Amniotic epithelial cell (primary cell): ENCODE results near the gene PCDHB15.
"Not testable (repeated sequence)": the region's sequence is repeated elsewhere in the genome, so short reads cannot be mapped to it uniquely, and the experiment has no call there.

Experiments used
- DNase-seq: peaks from one replicate; pipeline ENCODE4 v3.0.0-alpha.2; 2010; ENCODE audit warnings: low read depth

PCDHB15 gene

DNA sequence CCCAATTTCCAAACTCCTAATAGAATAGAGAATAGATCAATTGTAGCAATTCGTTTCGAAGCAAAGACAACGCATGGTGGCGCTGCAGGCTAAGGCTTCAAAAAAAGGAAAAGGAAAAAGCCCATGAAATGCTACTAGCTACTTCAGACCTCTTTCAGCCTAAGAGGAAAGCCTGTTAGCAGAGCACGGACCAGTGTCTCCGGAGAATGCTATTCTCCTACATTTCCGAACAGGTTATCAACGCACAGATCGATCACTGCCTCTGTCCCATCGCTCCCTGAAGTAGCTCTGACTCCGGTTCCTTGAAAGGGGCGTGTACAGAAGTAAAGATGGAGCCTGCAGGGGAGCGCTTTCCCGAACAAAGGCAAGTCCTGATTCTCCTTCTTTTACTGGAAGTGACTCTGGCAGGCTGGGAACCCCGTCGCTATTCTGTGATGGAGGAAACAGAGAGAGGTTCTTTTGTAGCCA lies at the start of gene PCDHB15:
Gene PCDHB15, plus strand, starts transcription at position 146 of the 468 bp plus-strand sequence. Its CDS starts 184 bp downstream, at position 330.
- no peak for DNase-seq

DNA sequence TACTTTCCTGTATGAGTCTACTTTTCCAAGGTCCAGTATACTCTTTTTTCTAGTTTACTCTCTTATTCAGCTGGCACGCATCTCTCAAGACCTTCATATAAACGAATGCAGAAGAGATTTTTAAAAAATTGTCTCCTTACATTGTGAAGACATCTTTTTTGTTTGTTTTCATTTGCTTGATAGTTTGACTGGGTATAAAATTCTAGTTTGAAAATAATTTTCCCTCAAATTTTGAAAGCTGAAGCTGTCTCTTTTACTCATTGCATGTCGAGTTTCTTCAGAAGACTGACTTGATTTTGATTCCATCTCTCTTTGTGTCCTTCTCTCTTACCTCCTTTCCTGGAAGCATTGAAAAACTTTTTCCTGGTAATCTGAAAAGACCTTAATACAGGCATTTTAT lies 48.8 kb upstream of the PCDHB15 start:
- no peak for DNase-seq

DNA sequence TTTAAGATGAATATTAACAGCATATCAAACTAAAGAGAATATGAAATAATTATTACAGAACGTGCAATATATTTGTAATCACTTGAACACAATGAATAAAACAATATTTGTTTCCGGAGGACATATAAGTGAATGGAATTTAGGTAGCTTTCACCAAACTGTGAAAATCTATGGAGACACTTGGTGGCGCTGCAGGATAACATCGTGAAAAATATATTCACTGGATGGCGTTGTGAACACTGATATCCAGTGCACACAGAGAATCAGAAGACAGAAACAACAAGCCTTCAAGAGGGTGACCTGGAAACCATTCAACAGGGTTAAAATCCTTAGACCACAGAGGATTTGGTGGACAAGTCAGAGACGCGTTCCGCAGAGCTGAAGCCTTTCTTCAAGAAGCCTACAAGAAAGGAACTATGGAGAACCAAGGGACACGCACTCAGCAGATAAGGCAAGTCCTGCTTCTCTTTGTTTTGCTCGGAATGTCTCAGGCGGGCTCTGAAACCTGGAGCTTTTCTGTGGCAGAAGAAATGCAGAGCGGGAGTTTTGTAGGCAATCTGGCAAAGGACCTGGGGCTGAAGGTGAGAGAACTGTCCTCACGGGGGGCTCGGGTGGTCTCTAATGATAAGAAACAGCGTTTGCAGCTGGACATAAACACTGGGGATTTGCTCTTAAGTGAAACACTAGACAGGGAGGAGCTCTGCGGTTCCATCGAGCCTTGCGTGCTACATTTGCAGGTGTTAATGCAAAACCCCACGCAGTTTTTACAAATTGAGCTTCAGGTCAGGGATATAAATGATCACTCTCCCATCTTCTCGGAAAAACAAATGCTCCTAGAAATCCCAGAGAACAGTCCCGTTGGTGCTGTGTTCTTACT lies 45.6 kb upstream of the PCDHB15 start, which contains the start of gene PCDHB11:
Gene PCDHB11, plus strand, starts transcription at position 269 of the 877 bp plus-strand sequence. Its CDS starts 148 bp downstream, at position 417.
- DNase-seq: no peak

DNA sequence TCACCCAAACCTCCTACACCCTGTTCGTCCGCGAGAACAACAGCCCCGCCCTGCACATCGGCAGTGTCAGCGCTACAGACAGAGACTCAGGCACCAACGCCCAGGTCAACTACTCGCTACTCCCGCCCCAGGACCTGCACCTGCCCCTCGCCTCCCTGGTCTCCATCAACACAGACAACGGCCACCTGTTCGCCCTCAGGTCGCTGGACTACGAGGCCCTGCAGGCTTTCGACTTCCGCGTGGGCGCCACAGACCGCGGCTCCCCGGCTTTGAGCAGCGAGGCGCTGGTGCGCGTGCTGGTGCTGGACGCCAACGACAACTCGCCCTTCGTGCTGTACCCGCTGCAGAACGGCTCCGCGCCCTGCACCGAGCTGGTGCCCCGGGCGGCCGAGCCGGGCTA lies 44.1 kb upstream of the PCDHB15 start:
- DNase-seq: not testable (repeated sequence)

DNA sequence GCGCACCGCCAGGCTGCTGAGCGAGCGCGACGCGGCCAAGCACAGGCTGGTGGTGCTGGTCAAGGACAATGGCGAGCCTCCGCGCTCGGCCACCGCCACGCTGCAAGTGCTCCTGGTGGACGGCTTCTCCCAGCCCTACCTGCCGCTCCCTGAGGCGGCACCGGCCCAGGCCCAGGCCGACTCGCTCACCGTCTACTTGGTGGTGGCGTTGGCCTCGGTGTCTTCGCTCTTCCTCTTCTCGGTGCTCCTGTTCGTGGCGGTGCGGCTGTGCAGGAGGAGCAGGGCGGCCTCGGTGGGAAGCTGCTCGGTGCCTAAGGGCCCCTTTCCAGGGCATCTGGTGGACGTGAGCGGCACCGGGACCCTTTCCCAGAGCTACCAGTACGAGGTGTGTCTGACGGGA lies 43.5 kb upstream of the PCDHB15 start:
- not testable (repeated sequence) for DNase-seq

DNA sequence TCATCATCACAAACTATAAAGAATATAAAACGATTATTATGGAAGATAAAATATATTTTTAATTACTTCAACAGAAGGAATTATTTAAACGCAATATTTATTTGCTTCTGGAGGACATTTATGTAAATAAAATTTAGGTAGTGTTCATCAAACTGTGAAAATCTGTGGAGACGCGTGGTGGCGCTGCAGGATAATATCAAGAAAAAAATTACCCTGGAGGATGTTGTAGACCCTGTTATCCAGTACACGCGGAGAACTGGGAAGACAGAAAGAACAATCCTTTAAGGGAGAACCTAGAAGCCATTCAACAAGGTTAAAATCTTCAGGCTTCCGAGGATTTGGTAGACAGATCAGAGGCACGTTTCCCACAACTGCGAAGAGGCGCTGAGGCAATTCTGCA lies 36.7 kb upstream of the PCDHB15 start, which contains the start of gene PCDHB12:
Gene PCDHB12, plus strand, starts transcription at position 242 of the 400 bp plus-strand sequence. CDS start 189 bp downstream, outside the sequence.
- no peak for DNase-seq

DNA sequence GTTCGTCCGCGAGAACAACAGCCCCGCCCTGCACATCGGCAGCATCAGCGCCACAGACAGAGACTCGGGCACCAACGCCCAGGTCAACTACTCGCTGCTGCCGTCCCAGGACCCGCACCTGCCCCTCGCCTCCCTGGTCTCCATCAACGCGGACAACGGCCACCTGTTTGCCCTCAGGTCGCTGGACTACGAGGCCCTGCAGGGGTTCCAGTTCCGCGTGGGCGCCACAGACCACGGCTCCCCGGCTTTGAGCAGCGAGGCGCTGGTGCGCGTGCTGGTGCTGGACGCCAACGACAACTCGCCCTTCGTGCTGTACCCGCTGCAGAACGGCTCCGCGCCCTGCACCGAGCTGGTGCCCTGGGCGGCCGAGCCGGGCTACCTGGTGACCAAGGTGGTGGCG lies 34.9 kb upstream of the PCDHB15 start:
- not testable (repeated sequence) for DNase-seq

DNA sequence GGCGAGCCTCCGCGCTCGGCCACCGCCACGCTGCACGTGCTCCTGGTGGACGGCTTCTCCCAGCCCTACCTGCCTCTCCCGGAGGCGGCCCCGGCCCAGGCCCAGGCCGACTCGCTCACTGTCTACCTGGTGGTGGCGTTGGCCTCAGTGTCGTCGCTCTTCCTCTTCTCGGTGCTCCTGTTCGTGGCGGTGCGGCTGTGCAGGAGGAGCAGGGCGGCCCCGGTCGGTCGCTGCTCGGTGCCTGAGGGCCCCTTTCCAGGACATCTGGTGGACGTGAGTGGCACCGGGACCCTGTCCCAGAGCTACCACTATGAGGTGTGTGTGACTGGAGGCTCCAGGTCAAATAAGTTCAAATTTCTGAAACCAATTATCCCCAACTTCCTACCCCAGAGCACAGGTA lies 34.3 kb upstream of the PCDHB15 start:
- DNase-seq: not testable (repeated sequence)

DNA sequence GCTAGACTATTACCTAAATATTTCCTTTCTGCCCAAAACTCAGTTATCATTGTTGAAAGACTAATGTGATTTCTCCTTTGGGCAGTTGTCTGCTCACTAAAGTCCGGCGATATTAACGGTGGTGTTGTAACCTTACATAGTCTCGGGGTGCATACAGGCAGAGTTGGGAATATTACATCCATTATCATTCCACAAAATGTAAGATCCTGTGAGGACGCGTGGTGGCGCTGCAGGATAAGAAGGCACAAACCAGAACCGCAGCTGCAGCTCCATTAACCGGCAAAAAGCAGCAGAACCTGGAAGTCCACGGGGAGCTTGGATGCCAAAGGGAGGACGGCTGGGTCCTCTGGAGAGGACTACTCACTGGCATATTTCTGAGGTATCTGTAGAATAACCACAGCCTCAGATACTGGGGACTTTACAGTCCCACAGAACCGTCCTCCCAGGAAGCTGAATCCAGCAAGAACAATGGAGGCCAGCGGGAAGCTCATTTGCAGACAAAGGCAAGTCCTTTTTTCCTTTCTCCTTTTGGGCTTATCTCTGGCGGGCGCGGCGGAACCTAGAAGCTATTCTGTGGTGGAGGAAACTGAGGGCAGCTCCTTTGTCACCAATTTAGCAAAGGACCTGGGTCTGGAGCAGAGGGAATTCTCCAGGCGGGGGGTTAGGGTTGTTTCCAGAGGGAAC lies 31.4 kb upstream of the PCDHB15 start, which contains the start of gene PCDHB13:
Gene PCDHB13, plus strand, starts transcription at position 264 of the 684 bp plus-strand sequence. Its CDS starts 205 bp downstream, at position 469.
- DNase-seq: peak; percentile 19

DNA sequence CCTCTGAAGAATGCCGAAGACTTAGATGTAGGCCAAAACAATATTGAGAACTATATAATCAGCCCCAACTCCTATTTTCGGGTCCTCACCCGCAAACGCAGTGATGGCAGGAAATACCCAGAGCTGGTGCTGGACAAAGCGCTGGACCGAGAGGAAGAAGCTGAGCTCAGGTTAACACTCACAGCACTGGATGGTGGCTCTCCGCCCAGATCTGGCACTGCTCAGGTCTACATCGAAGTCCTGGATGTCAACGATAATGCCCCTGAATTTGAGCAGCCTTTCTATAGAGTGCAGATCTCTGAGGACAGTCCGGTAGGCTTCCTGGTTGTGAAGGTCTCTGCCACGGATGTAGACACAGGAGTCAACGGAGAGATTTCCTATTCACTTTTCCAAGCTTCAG lies 30.6 kb upstream of the PCDHB15 start:
- not testable (repeated sequence) for DNase-seq

DNA sequence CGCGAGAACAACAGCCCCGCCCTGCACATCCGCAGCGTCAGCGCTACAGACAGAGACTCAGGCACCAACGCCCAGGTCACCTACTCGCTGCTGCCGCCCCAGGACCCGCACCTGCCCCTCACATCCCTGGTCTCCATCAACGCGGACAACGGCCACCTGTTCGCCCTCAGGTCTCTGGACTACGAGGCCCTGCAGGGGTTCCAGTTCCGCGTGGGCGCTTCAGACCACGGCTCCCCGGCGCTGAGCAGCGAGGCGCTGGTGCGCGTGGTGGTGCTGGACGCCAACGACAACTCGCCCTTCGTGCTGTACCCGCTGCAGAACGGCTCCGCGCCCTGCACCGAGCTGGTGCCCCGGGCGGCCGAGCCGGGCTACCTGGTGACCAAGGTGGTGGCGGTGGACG lies 29.7 kb upstream of the PCDHB15 start:
- DNase-seq: not testable (repeated sequence)

DNA sequence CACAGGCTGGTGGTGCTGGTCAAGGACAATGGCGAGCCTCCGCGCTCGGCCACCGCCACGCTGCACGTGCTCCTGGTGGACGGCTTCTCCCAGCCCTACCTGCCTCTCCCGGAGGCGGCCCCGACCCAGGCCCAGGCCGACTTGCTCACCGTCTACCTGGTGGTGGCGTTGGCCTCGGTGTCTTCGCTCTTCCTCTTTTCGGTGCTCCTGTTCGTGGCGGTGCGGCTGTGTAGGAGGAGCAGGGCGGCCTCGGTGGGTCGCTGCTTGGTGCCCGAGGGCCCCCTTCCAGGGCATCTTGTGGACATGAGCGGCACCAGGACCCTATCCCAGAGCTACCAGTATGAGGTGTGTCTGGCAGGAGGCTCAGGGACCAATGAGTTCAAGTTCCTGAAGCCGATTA lies 29.2 kb upstream of the PCDHB15 start:
- not testable (repeated sequence) for DNase-seq

DNA sequence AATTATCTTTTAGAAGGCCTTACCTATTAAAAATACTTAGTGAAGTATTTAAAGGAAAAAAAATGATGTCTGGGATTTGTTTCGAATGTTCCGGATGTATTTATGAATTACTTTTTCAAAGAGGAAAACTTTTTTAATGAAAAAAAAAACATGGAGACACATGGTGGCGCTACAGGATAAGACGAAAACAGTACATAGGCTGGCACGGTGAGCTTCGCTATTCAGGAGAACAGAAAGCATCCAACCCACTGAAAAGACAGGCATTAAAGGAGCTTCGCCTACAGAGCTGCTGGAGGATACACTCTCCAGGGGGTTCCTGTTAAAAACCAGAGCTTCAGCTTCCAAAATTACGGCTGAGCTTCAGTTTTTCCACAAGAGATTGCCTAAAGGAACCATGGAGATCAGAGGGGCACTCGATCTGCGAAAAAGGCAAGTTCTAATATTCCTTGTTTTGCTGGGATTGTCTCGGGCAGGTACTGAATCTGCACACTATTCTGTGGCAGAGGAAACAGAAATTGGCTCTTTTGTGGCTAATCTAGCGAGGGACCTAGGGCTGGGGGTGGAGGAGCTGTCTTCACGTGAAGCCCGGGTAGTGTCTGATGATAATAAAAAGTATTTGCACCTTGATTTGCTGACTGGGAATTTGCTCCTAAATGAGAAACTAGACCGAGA lies 21.9 kb upstream of the PCDHB15 start, which contains the start of gene PCDHB14:
Gene PCDHB14, plus strand, starts transcription at position 232 of the 672 bp plus-strand sequence. Its CDS starts 163 bp downstream, at position 395.
- peak; percentile 15 for DNase-seq

DNA sequence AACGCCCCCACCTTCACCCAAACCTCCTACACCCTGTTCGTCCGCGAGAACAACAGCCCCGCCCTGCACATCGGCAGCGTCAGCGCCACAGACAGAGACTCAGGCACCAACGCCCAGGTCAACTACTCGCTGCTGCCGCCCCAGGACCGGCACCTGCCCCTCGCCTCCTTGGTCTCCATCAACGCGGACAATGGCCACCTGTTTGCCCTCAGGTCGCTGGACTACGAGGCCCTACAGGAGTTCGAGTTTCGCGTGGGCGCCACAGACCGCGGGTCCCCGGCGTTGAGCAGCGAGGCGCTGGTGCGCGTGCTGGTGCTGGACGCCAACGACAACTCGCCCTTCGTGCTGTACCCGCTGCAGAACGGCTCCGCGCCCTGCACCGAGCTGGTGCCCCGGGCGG lies 20.4 kb upstream of the PCDHB15 start:
- DNase-seq: not testable (repeated sequence)

DNA sequence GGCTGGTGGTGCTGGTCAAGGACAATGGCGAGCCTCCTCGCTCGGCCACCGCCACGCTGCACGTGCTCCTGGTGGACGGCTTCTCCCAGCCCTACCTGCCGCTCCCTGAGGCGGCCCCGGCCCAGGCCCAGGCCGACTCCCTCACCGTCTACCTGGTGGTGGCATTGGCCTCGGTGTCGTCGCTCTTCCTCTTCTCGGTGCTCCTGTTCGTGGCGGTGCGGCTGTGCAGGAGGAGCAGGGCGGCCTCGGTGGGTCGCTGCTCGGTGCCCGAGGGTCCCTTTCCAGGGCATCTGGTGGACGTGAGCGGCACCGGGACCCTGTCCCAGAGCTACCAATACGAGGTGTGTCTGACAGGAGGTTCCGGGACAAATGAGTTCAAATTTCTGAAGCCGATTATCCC lies 19.8 kb upstream of the PCDHB15 start:
- DNase-seq: not testable (repeated sequence)

DNA sequence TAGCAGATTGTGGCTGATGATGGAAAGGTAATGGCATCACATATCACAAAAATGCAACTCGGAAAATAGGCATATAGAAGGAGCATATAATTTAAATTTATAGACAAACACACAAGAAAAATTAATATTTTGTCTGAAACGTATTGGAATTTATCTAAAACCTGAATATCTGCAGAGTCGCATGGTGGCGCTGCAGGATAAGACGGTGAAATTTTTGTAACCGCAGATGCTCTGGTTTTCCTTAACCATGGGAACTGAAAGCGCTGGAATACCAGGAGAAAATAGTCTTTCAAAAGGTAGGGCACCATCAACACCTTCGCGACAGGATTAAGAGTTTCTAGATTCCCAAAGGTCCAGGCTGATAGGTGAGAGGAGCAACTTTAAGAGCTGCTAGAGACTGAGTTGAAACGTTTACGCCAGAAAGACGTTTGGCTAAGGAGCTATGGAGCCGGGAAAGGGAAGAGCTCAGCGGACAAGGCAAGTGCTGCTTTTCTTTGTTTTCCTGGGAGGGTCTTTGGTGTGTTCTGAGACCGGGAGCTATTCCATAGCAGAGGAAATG lies 11.0 kb upstream of the PCDHB15 start:
- peak; percentile 2 for DNase-seq

DNA sequence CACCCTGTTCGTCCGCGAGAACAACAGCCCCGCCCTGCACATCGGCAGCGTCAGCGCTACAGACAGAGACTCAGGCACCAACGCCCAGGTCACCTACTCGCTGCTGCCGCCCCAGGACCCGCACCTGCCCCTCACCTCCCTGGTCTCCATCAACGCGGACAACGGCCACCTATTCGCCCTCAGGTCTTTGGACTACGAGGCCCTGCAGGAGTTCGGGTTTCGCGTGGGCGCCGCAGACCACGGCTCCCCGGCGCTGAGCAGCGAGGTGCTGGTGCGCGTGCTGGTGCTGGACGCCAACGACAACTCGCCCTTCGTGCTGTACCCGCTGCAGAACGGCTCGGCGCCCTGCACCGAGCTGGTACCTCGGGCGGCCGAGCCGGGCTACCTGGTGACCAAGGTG lies 9.3 kb upstream of the PCDHB15 start:
- DNase-seq: not testable (repeated sequence)

DNA sequence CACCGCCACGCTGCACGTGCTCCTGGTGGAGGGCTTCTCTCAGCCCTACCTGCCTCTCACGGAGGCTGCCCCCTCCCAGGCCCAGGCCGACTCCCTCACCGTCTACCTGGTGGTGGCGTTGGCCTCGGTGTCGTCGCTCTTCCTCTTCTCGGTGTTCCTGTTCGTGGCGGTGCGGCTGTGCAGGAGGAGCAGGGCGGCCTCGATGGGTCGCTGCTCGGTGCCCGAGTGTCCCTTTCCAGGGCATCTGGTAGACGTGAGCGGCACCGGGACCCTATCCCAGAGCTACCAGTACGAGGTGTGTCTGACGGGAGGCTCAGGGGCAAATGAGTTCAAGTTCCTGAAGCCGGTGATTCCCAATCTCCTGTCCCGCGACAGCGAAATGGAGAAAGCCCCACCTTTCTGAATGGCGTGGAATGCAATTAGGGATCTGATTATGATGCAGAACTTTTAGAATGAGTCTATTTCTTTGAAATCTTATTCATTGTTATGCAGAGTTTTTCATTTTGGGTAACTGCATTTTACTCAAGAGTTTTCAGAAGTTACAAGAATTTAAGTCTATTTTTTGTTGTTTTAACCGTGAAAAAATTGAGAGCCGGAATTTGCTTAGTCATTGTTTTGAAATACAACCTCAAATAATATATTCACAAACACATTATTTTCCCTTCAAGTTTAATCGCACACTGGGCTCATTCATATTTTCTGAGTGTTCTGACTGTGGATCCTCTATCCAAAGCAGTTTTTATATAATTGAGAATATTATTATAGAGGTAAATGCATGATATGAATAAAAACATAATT lies 8.5 kb upstream of the PCDHB15 start:
- no peak for DNase-seq

DNA sequence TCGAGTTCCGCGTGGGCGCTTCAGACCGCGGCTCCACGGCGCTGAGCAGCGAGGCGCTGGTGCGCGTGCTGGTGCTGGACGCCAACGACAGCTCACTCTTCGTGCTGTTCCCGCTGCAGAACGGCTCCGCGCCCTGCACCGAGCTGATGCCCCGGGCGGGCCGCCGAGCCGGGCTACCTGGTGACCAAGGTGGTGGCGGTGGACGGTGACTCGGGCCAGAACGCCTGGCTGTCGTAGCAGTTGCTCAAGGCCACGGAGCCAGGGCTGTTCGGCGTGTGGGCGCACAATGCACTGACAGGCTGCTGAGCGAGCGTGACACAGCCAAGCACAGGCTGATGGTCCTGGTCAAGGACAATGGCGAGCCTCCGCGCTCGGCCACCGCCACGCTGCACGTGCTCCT lies 3.7 kb upstream of the PCDHB15 start:
- DNase-seq: no peak

DNA sequence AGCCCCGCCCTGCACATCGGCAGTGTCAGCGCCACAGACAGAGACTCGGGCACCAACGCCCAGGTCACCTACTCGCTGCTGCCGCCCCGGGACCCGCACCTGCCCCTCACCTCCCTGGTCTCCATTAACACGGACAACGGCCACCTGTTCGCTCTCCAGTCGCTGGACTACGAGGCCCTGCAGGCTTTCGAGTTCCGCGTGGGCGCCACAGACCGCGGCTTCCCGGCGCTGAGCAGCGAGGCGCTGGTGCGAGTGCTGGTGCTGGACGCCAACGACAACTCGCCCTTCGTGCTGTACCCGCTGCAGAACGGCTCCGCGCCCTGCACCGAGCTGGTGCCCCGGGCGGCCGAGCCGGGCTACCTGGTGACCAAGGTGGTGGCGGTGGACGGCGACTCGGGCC lies 1.8 kb downstream of the PCDHB15 start:
- not testable (repeated sequence) for DNase-seq

DNA sequence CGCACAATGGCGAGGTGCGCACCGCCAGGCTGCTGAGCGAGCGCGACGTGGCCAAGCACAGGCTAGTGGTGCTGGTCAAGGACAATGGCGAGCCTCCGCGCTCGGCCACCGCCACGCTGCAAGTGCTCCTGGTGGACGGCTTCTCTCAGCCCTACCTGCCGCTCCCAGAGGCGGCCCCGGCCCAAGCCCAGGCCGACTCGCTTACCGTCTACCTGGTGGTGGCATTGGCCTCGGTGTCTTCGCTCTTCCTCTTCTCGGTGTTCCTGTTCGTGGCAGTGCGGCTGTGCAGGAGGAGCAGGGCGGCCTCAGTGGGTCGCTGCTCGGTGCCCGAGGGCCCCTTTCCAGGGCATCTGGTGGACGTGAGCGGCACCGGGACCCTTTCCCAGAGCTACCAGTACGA lies 2.2 kb downstream of the PCDHB15 start:
- not testable (repeated sequence) for DNase-seq
